Panc1 (cell line): Measurements from ENCODE around the gene RNF212.

ENCODE experiments used
- CTCF ChIP-seq: fragments of 450-650 bp; IDR thresholded peaks from 2 replicates; pipeline ENCODE4 v1.5.1; 2017; ENCODE audit warnings: mild to moderate bottlenecking
- POLR2AphosphoS5 ChIP-seq: IDR thresholded peaks from 2 replicates; pipeline ENCODE4 v1.6.1; 2012; ENCODE audit warnings: mild to moderate bottlenecking, low read depth, low read length, moderate library complexity
- REST ChIP-seq, 2 experiments: IDR thresholded peaks; 2 replicates each; pipeline ENCODE4 v1.6.1; 2011 to 2012; ENCODE audit warnings: low read depth in 2 of 2, control low read depth in 1 of 2, low read length in 1 of 2, mild to moderate bottlenecking in 1 of 2, moderate library complexity in 1 of 2; ENCODE audit not compliant: insufficient read depth in 1 of 2

- TF ChIP-seq CTCF (no peak), REST (IDR thresholded peaks at IDR 0.05; ENCODE audit: insufficient read depth in 1 of 2, low read depth in 2 of 2, low read length in 1 of 2) (no peak), POLR2AphosphoS5 (no peak)
Observed at GRCh38 chr4:1092026-1092982, 21.1 kb downstream of the RNF212 start.
